Spinal cord (tissue), 10 donors: Measurements from ENCODE around the gene SLC7A10. TPM values are rescaled to one million over a fixed set of nuclear protein-coding genes. Genes with fewer than 3 reads are reported as not detected.

Source experiments
- DNase-seq, 6 donors: peaks; one replicate each; pipeline versions ENCODE4 v3.0.0 to v3.0.0-alpha.2; 2013 to 2015; ENCODE audit warnings: low spot score in 6 of 6, low read depth in 4 of 6
- H3K27ac ChIP-seq: one replicate; pipeline ENCODE4 v1.5.1; 2013; ENCODE audit warnings: low read depth, low read length, control low read depth
- H3K27me3 ChIP-seq: one replicate; pipeline ENCODE4 v1.6.1; 2013; ENCODE audit warnings: low read length; ENCODE audit not compliant: control insufficient read depth, insufficient read depth
- H3K36me3 ChIP-seq: one replicate; pipeline ENCODE4 v1.6.1; 2013; ENCODE audit warnings: low read length; ENCODE audit not compliant: control insufficient read depth, insufficient read depth
- H3K4me1 ChIP-seq: one replicate; pipeline ENCODE4 v1.6.1; 2013; ENCODE audit warnings: low read length; ENCODE audit not compliant: control insufficient read depth, insufficient read depth
- H3K4me3 ChIP-seq: one replicate; pipeline ENCODE4 v1.5.1; 2013; ENCODE audit warnings: low read depth, low read length, control low read depth
- H3K9me3 ChIP-seq: one replicate; pipeline ENCODE4 v1.6.1; 2013; ENCODE audit warnings: low read length; ENCODE audit not compliant: control insufficient read depth, insufficient read depth
- WGBS: methylation state at CpG from one replicate; pipeline ENCODE4 v1.1.5; 2013; ENCODE audit warnings: missing lambda C conversion rate; ENCODE audit not compliant: insufficient coverage; 5-methylcytosine and 5-hydroxymethylcytosine counted together
- long read RNA-seq, 4 donors: transcript quantifications; one replicate each; lab custom pipeline, GENCODE V29; 2026
- polyA plus RNA-seq, 2 donors: library from polyadenylated mRNA; unstranded; fragments of 120-200 nt; gene quantifications; one replicate each; pipeline ENCODE4 v1.2.1, GENCODE V29; 2013; ENCODE audit not compliant: insufficient read length in 2 of 2
- total RNA-seq, 2 donors: library from RNA; depleted of rRNA in 1 of 2; stranded (reverse); fragments of 120-200 nt in 1 of 2; fragments of >200 nt in 1 of 2; gene quantifications; one replicate each; pipeline versions ENCODE4 v1.2.3 to v1.2.4, GENCODE V29; 2013 to 2014
- donor health status: healthy.

Gene SLC7A10
- total RNA-seq (1 to 10 TPM; 3.8 to 5.4 TPM), polyA plus RNA-seq (10 to 100 TPM; 34.3 to 43.2 TPM)
- long read RNA-seq, donor 1, transcript SLC7A10-201 (11 exons, 1,946 nt): major isoform, 15 of 125 reads
- long read RNA-seq, donor 1, partial matches to known transcripts: 105 of 125 reads
- long read RNA-seq, donor 1, other reads (novel, unspliced or antisense): 5 of 125 reads
- long read RNA-seq, donor 2, transcript SLC7A10-201 (11 exons, 1,946 nt): major isoform, 9 of 10 reads
- long read RNA-seq, donor 2, partial matches to known transcripts: 0 of 10 reads
- long read RNA-seq, donor 2, other reads (novel, unspliced or antisense): 0 of 10 reads
- long read RNA-seq, donor 3, partial matches to known transcripts: 0 of 2 reads
- long read RNA-seq, donor 3, other reads (novel, unspliced or antisense): 0 of 2 reads
- long read RNA-seq, donor 4: 0 reads

GRCh38 chr19:33225458-33225926 is at the start of gene SLC7A10:
Gene SLC7A10, minus strand, starts transcription at chr19:33225850. Its CDS starts 147 bp downstream, at chr19:33225703.
- Histone ChIP-seq H3K9me3 (peaks cover 13% of the 10 kb centered on the region), H3K4me3 (peak within 1 kb of the TSS; percentile 6), H3K36me3 (no peaks in the 10 kb centered on the region), H3K27ac (no peak within 1 kb of the TSS), H3K27me3 (peaks cover 31% of the 10 kb centered on the region), H3K4me1 (peaks cover 23% of the 10 kb centered on the region)
- peak in 1 of 6 donors; percentile 48 for DNase-seq
- WGBS: 1% methylated on average over 51 of the region's 62 CpGs

- H3K27me3 ChIP-seq: no peaks in the 10 kb centered on the region
- H3K4me3 ChIP-seq: no peak overlapping the region
- H3K4me1 ChIP-seq: peaks cover 16% of the 10 kb centered on the region
- no peaks in the 10 kb centered on the region for H3K9me3 ChIP-seq
- 78% methylated on average over 15 of the region's 17 CpGs for WGBS
- DNase-seq: no peak
- no peaks in the 10 kb centered on the region for H3K36me3 ChIP-seq
- H3K27ac ChIP-seq: no peak overlapping the region
These were observed 49.3 kb upstream of the SLC7A10 start for GRCh38 chr19:33274663-33275558.

- 68% methylated on average over 16 of the region's 16 CpGs for WGBS
- no peaks in the 10 kb centered on the region for H3K9me3 ChIP-seq
- no peaks in the 10 kb centered on the region for H3K27me3 ChIP-seq
- no peak overlapping the region for H3K4me3 ChIP-seq
- DNase-seq: peak in 1 of 6 donors; percentile 27
- no peak overlapping the region for H3K27ac ChIP-seq
- H3K4me1 ChIP-seq: peaks cover 8% of the 10 kb centered on the region
- H3K36me3 ChIP-seq: no peaks in the 10 kb centered on the region
These were observed 48.4 kb upstream of the SLC7A10 start for GRCh38 chr19:33273881-33274662.

GRCh38 chr19:33273065-33273736 is 47.6 kb upstream of the SLC7A10 start:
- WGBS: 72% methylated on average over 25 of the region's 26 CpGs
- no peak overlapping the region for H3K27ac ChIP-seq

GRCh38 chr19:33271246-33272021 is 45.8 kb upstream of the SLC7A10 start:
- Histone ChIP-seq H3K36me3 (no peaks in the 10 kb centered on the region), H3K27ac (no peak overlapping the region), H3K4me1 (peaks cover 8% of the 10 kb centered on the region), H3K27me3 (no peaks in the 10 kb centered on the region), H3K4me3 (no peak overlapping the region), H3K9me3 (no peaks in the 10 kb centered on the region)
- WGBS: 78% methylated on average over 8 of the region's 12 CpGs
- no peak for DNase-seq

More at GRCh38 chr19:33273065-33273736, 47.6 kb upstream of the SLC7A10 start:
- Histone ChIP-seq H3K36me3 (no peaks in the 10 kb centered on the region), H3K4me1 (peaks cover 8% of the 10 kb centered on the region), H3K27me3 (no peaks in the 10 kb centered on the region), H3K9me3 (no peaks in the 10 kb centered on the region), H3K4me3 (no peak overlapping the region)
- no peak for DNase-seq

GRCh38 chr19:33270769-33271168 is 45.1 kb upstream of the SLC7A10 start:
- Histone ChIP-seq H3K9me3 (no peaks in the 10 kb centered on the region), H3K36me3 (no peaks in the 10 kb centered on the region), H3K27me3 (no peaks in the 10 kb centered on the region), H3K27ac (no peak overlapping the region), H3K4me3 (no peak overlapping the region), H3K4me1 (peaks cover 8% of the 10 kb centered on the region)
- no peak for DNase-seq
- WGBS: 100% methylated on average over 1 of the region's 1 CpG

- Histone ChIP-seq H3K27me3 (no peaks in the 10 kb centered on the region), H3K27ac (no peak overlapping the region), H3K4me3 (no peak overlapping the region), H3K9me3 (no peaks in the 10 kb centered on the region), H3K36me3 (no peaks in the 10 kb centered on the region), H3K4me1 (peaks cover 8% of the 10 kb centered on the region)
- DNase-seq: no peak
- WGBS: 88% methylated on average over 4 of the region's 10 CpGs
These were observed 43.4 kb upstream of the SLC7A10 start for GRCh38 chr19:33269016-33269415.

GRCh38 chr19:33268162-33268991 is 42.7 kb upstream of the SLC7A10 start:
- no peak for DNase-seq
- Histone ChIP-seq H3K27ac (no peak overlapping the region), H3K36me3 (no peaks in the 10 kb centered on the region), H3K4me3 (no peak overlapping the region), H3K9me3 (no peaks in the 10 kb centered on the region), H3K27me3 (no peaks in the 10 kb centered on the region), H3K4me1 (peaks cover 2% of the 10 kb centered on the region)
- WGBS: 87% methylated on average over 22 of the region's 22 CpGs
